PFSK-1 (cell line): ENCODE measurements around the gene APOD.

Source experiments
- FOXP2 ChIP-seq: optimal IDR thresholded peaks from 2 replicates; pipeline ENCODE3; 2011; ENCODE audit warnings: borderline replicate concordance, control low read depth, inconsistent platforms; ENCODE audit not compliant: insufficient read depth; ENCODE audit errors: extremely low read length, extremely low read depth
- POLR2AphosphoS5 ChIP-seq: IDR thresholded peaks from 2 replicates; pipeline ENCODE4 v1.6.1; 2012; ENCODE audit warnings: low read depth, mild to moderate bottlenecking, control low read depth, low read length, moderate library complexity
- REST ChIP-seq, 2 experiments: IDR thresholded peaks; 2 replicates each; pipeline versions ENCODE4 v1.6.1 to v1.8.0; 2011 to 2012; ENCODE audit warnings: low read depth in 2 of 2, low read length in 2 of 2, control low read depth in 1 of 2, inconsistent platforms in 1 of 2, mild to moderate bottlenecking in 1 of 2, moderate library complexity in 1 of 2; ENCODE audit not compliant: insufficient read depth in 1 of 2
- SIN3A ChIP-seq: IDR thresholded peaks from 2 replicates; pipeline ENCODE4 v1.6.1; 2012; ENCODE audit warnings: mild to moderate bottlenecking, low read length, moderate library complexity, borderline replicate concordance; ENCODE audit not compliant: insufficient read depth
- TAF1 ChIP-seq: IDR thresholded peaks from 2 replicates; pipeline ENCODE4 v1.6.1; 2012; ENCODE audit warnings: low read length, control low read depth, borderline replicate concordance; ENCODE audit not compliant: insufficient read depth

Gene APOD

DNA sequence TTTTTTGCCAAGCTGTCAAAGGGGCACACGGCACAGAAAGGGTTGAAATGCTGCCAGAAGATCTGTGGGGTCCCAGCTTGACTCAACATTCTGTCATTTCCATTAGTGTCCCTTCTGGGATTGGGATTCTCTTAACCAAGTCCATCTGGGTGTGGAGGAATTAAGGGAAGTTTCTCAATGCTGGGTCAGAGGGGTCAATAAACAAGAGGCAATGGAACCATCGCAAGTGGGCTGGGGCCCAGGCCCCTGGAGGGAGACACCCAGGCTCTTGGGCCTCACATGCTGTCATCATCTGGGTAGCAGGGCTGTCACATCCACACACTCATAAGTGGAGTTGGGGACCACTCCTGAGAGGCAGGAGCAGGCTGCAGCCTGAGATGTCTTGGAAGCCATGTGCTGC lies 8.1 kb upstream of the APOD start:
- TF ChIP-seq TAF1 (no peak), REST (IDR thresholded peaks at IDR 0.05; ENCODE audit: insufficient read depth in 1 of 2, low read depth in 2 of 2, low read length in 2 of 2) (no peak), FOXP2 (no peak), SIN3A (no peak), POLR2AphosphoS5 (no peak)

- TF ChIP-seq FOXP2 (no peak), POLR2AphosphoS5 (no peak), REST (IDR thresholded peaks at IDR 0.05; ENCODE audit: insufficient read depth in 1 of 2, low read depth in 2 of 2, low read length in 2 of 2) (no peak), SIN3A (no peak), TAF1 (no peak)
These were observed 7.5 kb upstream of the APOD start for GRCh38 chr3:195591220-195591619.

- TF ChIP-seq POLR2AphosphoS5, result no peak
- TF ChIP-seq TAF1, result no peak
- TF ChIP-seq FOXP2, result no peak
- no peak for TF ChIP-seq REST (IDR thresholded peaks at IDR 0.05; ENCODE audit: insufficient read depth in 1 of 2, low read depth in 2 of 2, low read length in 2 of 2)
- no peak for TF ChIP-seq SIN3A
These were observed 4.1 kb upstream of the APOD start for GRCh38 chr3:195587824-195588223.

DNA sequence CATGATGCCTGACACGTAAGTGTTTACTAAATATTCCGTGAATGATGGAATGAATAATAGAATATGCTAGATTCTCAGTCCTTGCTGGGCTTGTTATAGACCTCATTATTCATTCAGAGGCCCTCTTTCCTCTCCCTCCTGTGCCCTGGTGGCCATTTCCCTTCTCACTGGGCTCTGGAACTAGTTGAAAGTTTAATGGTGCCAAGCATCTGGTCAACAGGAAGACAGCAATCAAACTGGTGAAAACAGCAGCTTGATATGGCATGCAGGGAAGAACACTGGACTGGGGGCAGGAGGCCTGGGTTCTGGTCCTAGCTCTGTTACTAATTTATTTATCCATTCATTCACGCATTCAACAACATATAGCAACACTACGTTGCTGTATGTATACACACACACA lies 3.7 kb upstream of the APOD start:
- TF ChIP-seq TAF1 (no peak), FOXP2 (no peak), SIN3A (no peak), POLR2AphosphoS5 (no peak), REST (IDR thresholded peaks at IDR 0.05; ENCODE audit: insufficient read depth in 1 of 2, low read depth in 2 of 2, low read length in 2 of 2) (no peak)

GRCh38 chr3:195584543-195584870 lies 767 bp upstream of the APOD start:
- no peak for TF ChIP-seq POLR2AphosphoS5
- TF ChIP-seq REST (IDR thresholded peaks at IDR 0.05; ENCODE audit: insufficient read depth in 1 of 2, low read depth in 2 of 2, low read length in 2 of 2), result no peak
- no peak for TF ChIP-seq SIN3A
- TF ChIP-seq FOXP2, result no peak
- TF ChIP-seq TAF1, result no peak
